ENCODE measurements around the gene CHI3L2. TPM values are rescaled to one million over a fixed set of nuclear protein-coding genes. Genes with fewer than 3 reads are reported as not detected.

Gene CHI3L2
- total and polyA plus RNA-seq, 2 of the 13 experiments (the other 11 are each of a cell fraction or from before 2014, with no cell fraction given), result 0.46 to 1.7 TPM

- TF ChIP-seq ARID5B (CRISPR knock-in tag; IDR thresholded peaks at IDR 0.05), result no peak
- TF ChIP-seq ZMYM3 (CRISPR knock-in tag; IDR thresholded peaks at IDR 0.05), result no peak
- no peak for TF ChIP-seq FOSL2 (CRISPR knock-in tag; IDR thresholded peaks at IDR 0.05)
- no peak for TF ChIP-seq GPBP1L1 (CRISPR knock-in tag; IDR thresholded peaks at IDR 0.05)
- TF ChIP-seq ARID2 (CRISPR knock-in tag; IDR thresholded peaks at IDR 0.05; ENCODE audit: borderline replicate concordance), result no peak
- TF ChIP-seq KDM4B (CRISPR knock-in tag; IDR thresholded peaks at IDR 0.05), result no peak
- no peak for TF ChIP-seq MLX (CRISPR knock-in tag; IDR thresholded peaks at IDR 0.05)
- TF ChIP-seq THRA (CRISPR knock-in tag; IDR thresholded peaks at IDR 0.05; ENCODE audit: borderline replicate concordance), result no peak
- no peak for TF ChIP-seq ZBTB43 (CRISPR knock-in tag; conservative IDR thresholded peaks at IDR 0.05)
- no peak for TF ChIP-seq NCOA2 (CRISPR knock-in tag; IDR thresholded peaks at IDR 0.05)
- TF ChIP-seq ZFP36L2 (CRISPR knock-in tag; IDR thresholded peaks at IDR 0.05), result no peak
Measured at GRCh38 chr1:111221276-111221632, 6.3 kb upstream of the CHI3L2 start (continued).

Measured in HepG2 (cell line).